Caco-2 (cell line): ENCODE measurements around the gene MBP. TPM values are rescaled to one million over a fixed set of nuclear protein-coding genes. Genes with fewer than 3 reads are reported as not detected.

ENCODE experiments used
- BruUV-seq: library from RNA; stranded (reverse); fragments of 400-500 nt; replicated peaks from 2 replicates; lab custom pipeline; 2021; lab: Mats Ljungman, UMichigan
- CTCF ChIA-PET: fragments of 300-600 bp; sonication (Branson Sonifier 250); formaldehyde crosslinking; loops from one replicate; lab custom pipeline; 2022; ENCODE audit warnings: antibody characterized with exemption; lab: Charles Lee
- POLR2A ChIA-PET: fragments of 300-600 bp; sonication (Branson Sonifier 250); formaldehyde crosslinking; loops from one replicate; lab custom pipeline; 2022; ENCODE audit warnings: antibody characterized with exemption; lab: Charles Lee
- DNase-seq, 2 experiments: peaks; one replicate each; pipeline versions ENCODE4 v3.0.0 to v3.0.0-alpha.2; 2020 to 2022
- H3K27me3 ChIP-seq: replicated peaks from 2 replicates; pipeline ENCODE4 v1.6.0; 2011; ENCODE audit warnings: low read length; ENCODE audit not compliant: control insufficient read depth, insufficient read depth
- H3K36me3 ChIP-seq: 2 replicates; pipeline ENCODE4 v1.5.1; 2011; ENCODE audit warnings: low read length; ENCODE audit not compliant: control insufficient read depth, insufficient read depth
- H3K4me1 ChIP-seq: fragments of 250-450 bp; sonication (Bioruptor Pico); 2 replicates; pipeline ENCODE4 v1.5.1; 2020; ENCODE audit warnings: mild to moderate bottlenecking
- H3K4me3 ChIP-seq: 2 replicates; pipeline ENCODE4 v1.5.1; 2011; ENCODE audit warnings: low read depth, mild to moderate bottlenecking, control low read depth, low read length
- H3K9me3 ChIP-seq: fragments of 250-450 bp; sonication (Bioruptor Pico); 2 replicates; pipeline ENCODE4 v1.5.1; 2020; ENCODE audit warnings: mild to moderate bottlenecking, moderate library complexity
- H3K27ac Mint-ChIP-seq: one replicate; pipeline ENCODE4 v1.8.0; 2022; ENCODE audit warnings: mixed read lengths; ENCODE audit not compliant: unreplicated experiment
- H3K27me3 Mint-ChIP-seq: one replicate; pipeline ENCODE4 v1.8.0; 2022; ENCODE audit warnings: mixed read lengths; ENCODE audit not compliant: insufficient read depth, unreplicated experiment
- H3K36me3 Mint-ChIP-seq: one replicate; pipeline ENCODE4 v1.8.0; 2022; ENCODE audit warnings: mild to moderate bottlenecking, mixed read lengths; ENCODE audit not compliant: insufficient read depth, unreplicated experiment
- H3K4me1 Mint-ChIP-seq: one replicate; pipeline ENCODE4 v1.8.0; 2022; ENCODE audit warnings: low read depth, mixed read lengths; ENCODE audit not compliant: unreplicated experiment
- H3K4me3 Mint-ChIP-seq: one replicate; pipeline ENCODE4 v1.8.0; 2022; ENCODE audit warnings: mild to moderate bottlenecking, moderate library complexity, mixed read lengths; ENCODE audit not compliant: unreplicated experiment
- H3K9me3 Mint-ChIP-seq: one replicate; pipeline ENCODE4 v1.8.0; 2022; ENCODE audit warnings: mixed read lengths; ENCODE audit not compliant: unreplicated experiment
- CTCF ChIP-seq, 2 experiments: fragments of 200-600 bp in 1 of 2; IDR thresholded peaks; 1 replicate in 1 of 2; 2 replicates in 1 of 2; pipeline versions ENCODE4 v1.5.1 to v1.8.0; 2011 to 2022; ENCODE audit warnings: antibody characterized with exemption in 1 of 2, control low read depth in 1 of 2, inconsistent platforms in 1 of 2, low read depth in 1 of 2, low read length in 1 of 2, mild to moderate bottlenecking in 1 of 2, moderate library complexity in 1 of 2; ENCODE audit not compliant: insufficient read depth in 1 of 2, severe bottlenecking in 1 of 2, unreplicated experiment in 1 of 2
- intact Hi-C: fragments of 100-400 bp; cut with micrococcal nuclease; formaldehyde crosslinking; loops from one replicate; pipeline ENCODE4 v1.10.0; 2022; ENCODE audit not compliant: unreplicated experiment
- total RNA-seq: library from RNA; stranded (reverse); gene quantifications from 2 replicates; pipeline ENCODE4 v1.2.3, GENCODE V29; 2022

Gene MBP
- total RNA-seq, 1 experiment from 2014 or later: 11.4 TPM

GRCh38 chr18:77016936-77017335 is 115.6 kb downstream of the MBP start:
- BruUV-seq: no TSS peak
- H3K27ac Mint-ChIP-seq: no peak overlapping the region
- no peaks in the 10 kb centered on the region for H3K36me3 Mint-ChIP-seq
- no peaks in the 10 kb centered on the region for H3K4me1 Mint-ChIP-seq
- no peak for TF ChIP-seq CTCF (IDR thresholded peaks at IDR 0.05; ENCODE audit: insufficient read depth in 1 of 2, low read depth in 1 of 2, low read length in 1 of 2, severe bottlenecking in 1 of 2, unreplicated experiment in 1 of 2)
- no peaks in the 10 kb centered on the region for H3K27me3 Mint-ChIP-seq
- ChIA-PET CTCF (no interaction called here), POLR2A (no interaction called here)
- no peak overlapping the region for H3K4me3 ChIP-seq
- H3K9me3 Mint-ChIP-seq: peaks cover 11% of the 10 kb centered on the region
- no peak overlapping the region for H3K4me3 Mint-ChIP-seq
- intact Hi-C loops: no loop called here
- H3K27me3 ChIP-seq: no peaks in the 10 kb centered on the region
- no peaks in the 10 kb centered on the region for H3K4me1 ChIP-seq
- DNase-seq: no peak
- H3K36me3 ChIP-seq: no peaks in the 10 kb centered on the region; the same call in 1 of the 2 replicates
- no peaks in the 10 kb centered on the region for H3K9me3 ChIP-seq

GRCh38 chr18:77015771-77016710 is 116.5 kb downstream of the MBP start:
- Histone ChIP-seq H3K27me3 (no peaks in the 10 kb centered on the region), H3K36me3 (no peaks in the 10 kb centered on the region; the same call in 1 of the 2 replicates), H3K4me3 (no peak overlapping the region), H3K9me3 (no peaks in the 10 kb centered on the region), H3K4me1 (no peaks in the 10 kb centered on the region)
- Mint-ChIP-seq H3K4me3 (no peak overlapping the region), H3K27me3 (no peaks in the 10 kb centered on the region), H3K36me3 (no peaks in the 10 kb centered on the region), H3K9me3 (peaks cover 11% of the 10 kb centered on the region), H3K4me1 (no peaks in the 10 kb centered on the region), H3K27ac (no peak overlapping the region)
- no TSS peak for BruUV-seq
- intact Hi-C loops: no loop called here
- TF ChIP-seq CTCF (IDR thresholded peaks at IDR 0.05; ENCODE audit: insufficient read depth in 1 of 2, low read depth in 1 of 2, low read length in 1 of 2, severe bottlenecking in 1 of 2, unreplicated experiment in 1 of 2): no peak
- CTCF ChIA-PET: no interaction called here
- POLR2A ChIA-PET: no interaction called here
- DNase-seq: no peak

- intact Hi-C loops: no loop called here
- H3K27ac Mint-ChIP-seq: no peak overlapping the region
- Histone ChIP-seq H3K4me1 (no peaks in the 10 kb centered on the region), H3K9me3 (no peaks in the 10 kb centered on the region), H3K4me3 (no peak overlapping the region), H3K27me3 (no peaks in the 10 kb centered on the region), H3K36me3 (no peaks in the 10 kb centered on the region; the same call in 1 of the 2 replicates)
- peaks cover 11% of the 10 kb centered on the region for H3K9me3 Mint-ChIP-seq
- CTCF ChIA-PET: no interaction called here
- TF ChIP-seq CTCF (IDR thresholded peaks at IDR 0.05; ENCODE audit: insufficient read depth in 1 of 2, low read depth in 1 of 2, low read length in 1 of 2, severe bottlenecking in 1 of 2, unreplicated experiment in 1 of 2): no peak
- BruUV-seq: no TSS peak
- H3K27me3 Mint-ChIP-seq: no peaks in the 10 kb centered on the region
- no peaks in the 10 kb centered on the region for H3K36me3 Mint-ChIP-seq
- no peaks in the 10 kb centered on the region for H3K4me1 Mint-ChIP-seq
- H3K4me3 Mint-ChIP-seq: no peak overlapping the region
- POLR2A ChIA-PET: no interaction called here
- no peak for DNase-seq
Measured at GRCh38 chr18:77015169-77015568, 117.4 kb downstream of the MBP start.
